ENCODE results near the gene ADGRL1.
"Not testable (repeated sequence)": the region's sequence is repeated elsewhere in the genome, so short reads cannot be mapped to it uniquely, and the experiment has no call there.

Gene ADGRL1

GRCh38 chr19:14237014-14237941, 31.3 kb upstream of the ADGRL1 start:
- TF ChIP-seq CTCF (IDR thresholded peaks at IDR 0.05; ENCODE audit: insufficient read depth, missing control alignments), result no peak
- FAIRE-seq (no peak), DNase-seq (ENCODE audit: insufficient read length, low spot score) (no peak)

- FAIRE-seq; DNase-seq (ENCODE audit: insufficient read length, low spot score): not testable (repeated sequence)
Observed at GRCh38 chr19:14232945-14233344, 27.0 kb upstream of the ADGRL1 start.

GRCh38 chr19:14228446-14229071, 22.6 kb upstream of the ADGRL1 start:
- FAIRE-seq; DNase-seq (ENCODE audit: insufficient read length, low spot score): not testable (repeated sequence)

- FAIRE-seq; DNase-seq (ENCODE audit: insufficient read length, low spot score): not testable (repeated sequence)
Observed at GRCh38 chr19:14226498-14226897, 20.5 kb upstream of the ADGRL1 start.

- no peak for FAIRE-seq
- TF ChIP-seq CTCF (IDR thresholded peaks at IDR 0.05; ENCODE audit: insufficient read depth, missing control alignments), result no peak
- DNase-seq (ENCODE audit: insufficient read length, low spot score), result no peak
Observed at GRCh38 chr19:14222886-14223285, 16.9 kb upstream of the ADGRL1 start.

- FAIRE-seq; DNase-seq (ENCODE audit: insufficient read length, low spot score): not testable (repeated sequence)
Observed at GRCh38 chr19:14221345-14221744, 15.4 kb upstream of the ADGRL1 start.

GRCh38 chr19:14218620-14219330, 12.8 kb upstream of the ADGRL1 start:
- DNase-seq (ENCODE audit: insufficient read length, low spot score), result no peak

GRCh38 chr19:14217886-14218285, 11.9 kb upstream of the ADGRL1 start:
- not testable (repeated sequence) for FAIRE-seq; DNase-seq (ENCODE audit: insufficient read length, low spot score)

More at GRCh38 chr19:14218620-14219330, 12.8 kb upstream of the ADGRL1 start:
- no peak for TF ChIP-seq CTCF (IDR thresholded peaks at IDR 0.05; ENCODE audit: insufficient read depth, missing control alignments)
- FAIRE-seq, result no peak

GRCh38 chr19:14214580-14214979, 8.6 kb upstream of the ADGRL1 start:
- TF ChIP-seq CTCF (IDR thresholded peaks at IDR 0.05; ENCODE audit: insufficient read depth, missing control alignments), result no peak
- no peak for FAIRE-seq
- DNase-seq (ENCODE audit: insufficient read length, low spot score), result no peak

GRCh38 chr19:14210182-14210581, 4.2 kb upstream of the ADGRL1 start:
- not testable (repeated sequence) for FAIRE-seq; DNase-seq (ENCODE audit: insufficient read length, low spot score)

GRCh38 chr19:14209401-14209800, 3.4 kb upstream of the ADGRL1 start:
- not testable (repeated sequence) for DNase-seq (ENCODE audit: insufficient read length, low spot score); FAIRE-seq

- FAIRE-seq; DNase-seq (ENCODE audit: insufficient read length, low spot score): not testable (repeated sequence)
Observed at GRCh38 chr19:14208496-14208895, 2.5 kb upstream of the ADGRL1 start.

- not testable (repeated sequence) for FAIRE-seq; DNase-seq (ENCODE audit: insufficient read length, low spot score)
Observed at GRCh38 chr19:14207796-14208195, 1.8 kb upstream of the ADGRL1 start.
